Activated CD4-positive, alpha-beta T cell treated with anti-CD3 and anti-CD28 coated beads for 4 hours (primary cell): Measurements from ENCODE around the gene SLN.
"Not testable (repeated sequence)": the region's sequence is repeated elsewhere in the genome, so short reads cannot be mapped to it uniquely, and the experiment has no call there.

Experiments used
- DNase-seq, 2 donors: peaks; one replicate each; pipeline ENCODE4 v3.0.0-alpha.2; 2020

SLN gene

GRCh38 chr11:107711861-107712755 is at the start of gene SLN:
Gene SLN, minus strand, starts transcription at chr11:107712056.
- DNase-seq = no peak

DNA sequence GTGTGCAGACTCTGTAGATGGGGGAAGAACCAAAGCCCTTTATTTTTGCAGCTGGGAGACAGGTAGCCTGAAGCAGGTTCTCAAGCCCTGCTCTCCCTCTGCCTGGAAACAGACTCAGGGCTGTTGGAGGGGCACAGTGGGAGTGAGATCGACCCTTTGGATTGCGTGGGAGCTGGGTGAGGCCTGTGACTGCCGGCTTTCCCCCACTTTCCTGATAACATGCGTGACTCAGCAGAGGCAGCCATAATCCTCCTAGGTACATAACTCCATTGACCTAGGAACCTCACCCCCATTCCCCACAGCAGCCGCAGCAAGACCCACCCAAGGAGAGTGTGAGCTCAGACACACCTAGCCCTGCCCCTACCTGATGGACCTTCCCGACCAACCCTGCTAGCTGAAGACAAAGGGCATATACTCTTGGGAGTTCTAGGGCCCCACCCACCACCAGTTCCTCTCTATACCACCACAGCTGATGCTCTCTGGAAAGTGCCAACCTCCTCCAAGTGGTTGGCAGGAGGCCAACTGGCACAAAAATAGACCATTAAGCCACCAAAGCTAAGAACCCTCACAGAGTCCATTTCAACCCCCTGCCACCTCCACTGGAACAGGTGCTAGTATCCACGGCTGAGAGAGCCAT is 47.0 kb upstream of the SLN start:
- not testable (repeated sequence) for DNase-seq

GRCh38 chr11:107757661-107758060 is 45.8 kb upstream of the SLN start:
- DNase-seq = no peak

GRCh38 chr11:107756553-107756952 is 44.7 kb upstream of the SLN start:
- DNase-seq = no peak

DNA sequence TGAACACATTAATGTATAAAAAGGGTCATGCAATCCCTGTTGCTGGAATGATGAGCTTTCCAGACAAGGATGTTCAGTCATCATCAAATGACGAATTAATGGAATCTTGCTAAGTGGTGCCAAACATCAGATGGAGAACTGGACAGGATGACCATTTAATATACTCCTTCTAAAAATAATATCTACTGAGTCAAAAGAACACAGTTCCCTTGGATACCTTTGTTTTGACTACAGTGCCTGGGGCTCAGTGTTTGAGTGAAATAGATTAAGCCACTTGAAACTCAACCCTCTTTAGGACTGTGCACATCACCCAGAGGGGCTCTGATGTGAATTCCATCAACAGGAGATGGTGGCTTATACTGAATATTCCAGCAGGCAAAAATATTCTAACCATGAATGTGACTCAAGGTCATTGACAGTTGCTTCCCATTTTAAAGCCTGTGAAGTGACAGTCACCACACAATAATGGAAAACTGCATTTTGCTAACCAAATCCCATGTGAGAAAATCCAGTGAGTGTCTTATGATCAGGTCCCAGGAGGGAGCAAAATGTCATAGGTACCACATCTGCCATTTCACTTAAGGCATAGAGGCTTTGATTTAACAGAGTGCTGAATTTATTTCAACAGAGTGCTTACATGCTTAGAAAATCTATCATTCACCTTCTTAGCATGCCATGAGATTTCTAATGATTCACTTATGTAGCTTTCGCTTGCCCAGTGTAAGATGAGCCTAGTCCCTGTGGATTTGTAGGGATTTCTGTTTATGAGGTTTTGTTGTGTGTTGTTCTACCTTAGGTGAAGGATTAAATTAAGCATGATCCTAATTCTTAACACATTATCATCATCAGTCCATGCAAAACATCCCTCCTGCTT is 41.3 kb upstream of the SLN start:
- DNase-seq = no peak

DNA sequence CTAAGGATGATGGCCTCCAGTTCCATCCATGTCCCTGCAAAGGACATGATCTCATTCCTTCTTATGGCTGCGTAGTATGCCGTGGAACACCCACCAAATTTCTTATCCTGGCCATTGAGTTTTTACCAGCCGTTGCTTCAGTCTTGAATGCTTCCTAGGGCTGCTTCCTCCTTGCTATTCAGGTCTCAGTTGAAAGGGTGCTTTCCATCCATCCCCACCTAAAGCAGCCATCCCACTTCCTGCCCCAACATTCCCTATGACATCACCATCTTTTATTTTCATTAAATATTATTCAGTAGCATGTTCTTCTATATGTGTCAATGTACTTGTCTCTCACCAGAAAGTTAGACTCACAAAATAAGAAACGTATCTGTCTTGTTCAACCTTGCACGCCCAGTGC is 40.7 kb upstream of the SLN start:
- DNase-seq = no peak

DNA sequence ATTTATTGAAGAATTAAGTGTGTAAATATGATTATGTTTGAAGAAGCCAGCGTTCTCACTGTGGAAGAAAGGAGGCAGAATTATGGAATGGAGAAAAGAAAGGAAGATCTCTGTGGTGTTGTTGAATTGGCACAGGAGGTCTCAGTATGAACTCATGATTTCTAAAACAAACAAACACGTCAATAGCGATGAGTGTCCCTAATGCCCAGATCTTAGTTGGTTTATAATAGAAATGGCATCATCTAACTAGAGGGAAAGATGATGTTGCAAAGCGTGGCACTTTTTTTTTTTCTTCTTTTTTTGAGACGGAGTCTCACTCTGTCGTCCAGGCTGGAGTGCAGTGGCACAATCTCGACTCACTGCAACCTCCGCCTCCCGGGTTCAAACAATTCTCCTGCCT is 39.2 kb upstream of the SLN start:
- DNase-seq = no peak

- no peak for DNase-seq
Measured at GRCh38 chr11:107750313-107750712, 38.5 kb upstream of the SLN start.

- no peak for DNase-seq
Measured at GRCh38 chr11:107747622-107748021, 35.8 kb upstream of the SLN start.

GRCh38 chr11:107744736-107745135 is 32.9 kb upstream of the SLN start:
- no peak for DNase-seq

DNA sequence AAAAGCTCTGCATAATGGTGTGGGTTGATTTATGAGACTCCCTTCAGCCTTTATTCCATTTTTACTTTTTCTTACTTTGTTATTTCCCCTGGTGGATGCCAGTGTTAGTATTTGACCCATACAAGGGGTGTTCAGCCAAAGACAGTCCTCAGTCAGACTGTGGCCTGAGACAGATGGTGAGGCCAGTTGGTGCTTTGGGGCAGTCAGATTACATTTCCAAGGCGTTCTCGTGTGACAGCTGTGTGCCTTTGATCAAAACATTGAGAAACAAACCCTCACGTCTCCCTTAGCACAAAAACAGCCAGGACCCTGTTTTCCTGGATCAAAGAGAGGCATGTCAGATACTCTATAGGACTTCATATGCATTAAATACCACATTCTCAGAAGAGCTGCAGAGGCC is 31.3 kb upstream of the SLN start:
- DNase-seq = no peak

- DNase-seq = no peak
Measured at GRCh38 chr11:107741044-107741823, 29.4 kb upstream of the SLN start.

- DNase-seq = no peak
Measured at GRCh38 chr11:107740271-107740670, 28.4 kb upstream of the SLN start.

DNA sequence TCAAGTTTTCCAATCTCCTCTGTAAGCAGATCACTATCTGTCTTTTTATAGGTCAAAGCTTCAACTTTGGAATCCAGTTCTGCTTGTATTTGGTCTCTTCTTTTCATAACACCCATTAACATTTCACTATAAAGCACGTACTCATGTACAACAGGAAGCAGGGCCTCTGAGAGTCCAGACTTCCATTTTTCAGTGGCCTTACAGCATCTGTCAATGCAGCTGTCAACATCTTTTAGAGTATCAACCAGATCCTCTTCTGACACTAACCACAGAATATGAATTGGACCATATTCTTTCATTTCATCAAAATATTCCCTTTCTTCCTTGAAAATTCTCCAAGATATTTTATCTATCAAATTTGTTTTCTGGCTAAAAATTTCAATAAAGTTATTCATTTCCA is 24.7 kb upstream of the SLN start:
- DNase-seq = no peak

GRCh38 chr11:107733518-107733917 is 21.7 kb upstream of the SLN start:
- DNase-seq = no peak

GRCh38 chr11:107732689-107733051 is 20.8 kb upstream of the SLN start:
- no peak for DNase-seq

DNA sequence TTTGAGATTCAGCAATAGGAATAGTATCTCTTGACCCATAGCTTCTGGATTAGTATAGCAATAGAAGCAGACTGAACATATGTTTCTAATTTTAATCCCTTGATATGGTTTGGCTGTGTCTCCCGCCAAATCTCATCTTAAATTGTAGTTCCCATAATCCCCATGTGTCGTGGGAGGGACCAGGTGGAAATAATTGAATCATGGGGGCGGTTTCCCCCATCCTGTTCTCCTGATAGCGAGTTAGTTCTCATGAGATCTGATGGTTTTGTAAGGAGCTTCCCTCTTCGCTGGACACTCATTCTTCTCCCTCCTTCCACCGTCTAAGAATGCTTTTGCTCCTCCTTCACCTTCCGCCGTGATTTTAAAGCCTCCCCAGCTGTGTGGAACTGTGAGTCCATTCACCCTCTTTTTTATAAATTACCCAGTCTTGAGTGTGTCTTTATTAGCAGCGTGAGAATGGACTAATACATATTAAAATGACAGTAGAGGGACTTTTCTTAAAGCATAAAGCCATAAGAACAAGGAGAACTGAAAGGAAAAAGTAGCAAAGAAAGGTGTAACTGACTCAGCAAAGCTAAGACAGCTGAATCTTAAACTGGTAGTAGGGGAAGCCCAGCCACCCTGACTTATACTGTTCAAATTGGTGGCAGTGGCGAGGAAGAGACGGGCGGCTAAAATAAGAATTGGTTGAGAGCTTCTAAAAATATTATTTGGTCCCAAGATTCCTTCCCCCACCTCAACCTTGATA is 20.3 kb upstream of the SLN start:
- DNase-seq = no peak

- DNase-seq = no peak
Measured at GRCh38 chr11:107722662-107723061, 10.8 kb upstream of the SLN start.

DNA sequence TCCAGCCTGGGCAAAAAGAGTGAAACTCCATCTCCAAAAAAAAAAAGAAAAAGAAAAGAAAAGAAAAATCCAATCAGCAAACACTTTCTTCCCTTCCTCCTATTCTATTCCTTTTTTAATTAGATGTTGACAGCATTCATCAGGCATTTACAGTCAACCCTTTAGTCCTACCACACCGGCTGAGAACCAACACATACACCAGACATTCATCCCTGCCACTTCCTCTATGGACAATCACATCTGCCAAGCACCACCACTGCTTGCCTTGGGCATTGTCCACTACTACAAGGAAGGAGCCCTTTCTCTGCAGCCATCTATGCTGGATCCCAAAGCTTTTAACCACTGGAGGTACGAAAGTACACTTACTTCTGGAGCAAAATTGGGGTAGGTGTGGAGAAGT is 9.4 kb upstream of the SLN start:
- DNase-seq = no peak

DNA sequence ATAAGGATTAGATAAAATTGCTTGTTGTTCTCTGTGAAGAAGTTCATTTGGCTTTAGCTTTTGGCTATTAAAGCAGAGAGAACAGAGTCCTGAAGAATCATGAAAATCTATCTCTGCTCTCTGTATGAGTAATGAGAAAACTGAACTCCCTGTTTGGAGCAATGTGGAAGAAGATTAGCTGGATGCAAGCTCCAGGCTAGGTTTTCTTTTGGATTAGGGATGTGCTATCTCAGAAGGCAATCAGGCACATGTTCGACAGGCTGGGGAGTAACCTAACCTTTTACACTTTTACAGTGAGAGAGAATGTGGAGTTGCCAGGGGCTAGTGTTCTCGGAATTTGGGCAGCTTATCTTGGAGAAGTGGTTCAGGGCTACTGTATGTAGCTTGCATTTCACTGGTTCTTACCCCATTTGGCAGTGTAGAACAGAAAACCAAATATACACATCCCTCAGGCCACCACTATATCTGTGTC is 8.5 kb upstream of the SLN start:
- no peak for DNase-seq

DNA sequence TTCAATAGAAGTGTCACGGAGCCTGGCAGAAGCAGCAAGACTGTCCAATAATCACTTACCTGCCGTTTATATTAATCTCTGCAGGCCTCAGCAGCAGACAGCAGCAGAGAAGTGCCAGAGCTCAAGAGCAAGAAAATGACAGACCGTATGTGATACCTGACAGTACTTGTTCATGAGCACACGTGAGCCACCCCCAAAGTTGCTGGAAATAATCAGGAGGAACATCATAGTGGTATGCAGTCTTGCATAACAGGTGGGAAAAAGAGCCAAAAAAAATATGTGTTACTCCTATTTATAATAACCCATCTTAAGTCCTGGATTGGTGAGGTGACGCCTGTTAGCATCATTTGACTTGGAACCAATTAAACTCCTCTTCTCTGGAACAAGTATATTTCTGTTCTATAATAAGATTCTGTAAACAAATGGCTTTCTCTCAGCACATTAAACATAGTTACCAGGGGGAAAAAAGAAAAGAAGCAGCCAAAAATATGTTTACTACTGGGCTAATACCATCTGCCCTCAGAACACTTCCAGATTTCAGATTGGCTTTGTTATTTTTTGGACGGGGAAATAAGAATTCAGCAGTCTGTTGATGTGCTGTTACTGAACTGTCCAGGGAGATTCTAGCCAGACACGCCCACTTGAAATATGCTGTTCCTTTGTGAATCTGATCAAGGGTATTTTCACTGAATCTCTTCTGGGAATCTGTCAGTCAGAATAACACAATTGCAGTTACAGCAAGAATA is 7.9 kb upstream of the SLN start:
- DNase-seq = no peak
